MM.1S (cell line): ENCODE results near the gene FAM186B.

ENCODE experiments used
- DNase-seq: peaks from one replicate; pipeline ENCODE4 v3.0.0-alpha.2; 2015
- H2AFZ ChIP-seq: fragments of 300-600 bp; sonication (generic); 2 replicates; pipeline ENCODE4 v1.6.0; 2016; ENCODE audit warnings: antibody characterized with exemption, low read length
- H3F3A ChIP-seq: fragments of 300-600 bp; sonication (generic); 2 replicates; pipeline ENCODE4 v1.6.1; 2016; ENCODE audit warnings: mild to moderate bottlenecking, antibody characterized with exemption, low read length, moderate library complexity, mixed read lengths; ENCODE audit not compliant: insufficient read depth
- H3K27ac ChIP-seq: fragments of 300-600 bp; sonication (generic); 2 replicates; pipeline ENCODE4 v1.5.1; 2016; ENCODE audit warnings: mild to moderate bottlenecking, low read length
- H3K27me3 ChIP-seq: fragments of 300-600 bp; sonication (generic); replicated peaks from 2 replicates; pipeline ENCODE4 v1.6.0; 2016; ENCODE audit warnings: low read length; ENCODE audit not compliant: insufficient read depth
- H3K36me3 ChIP-seq: fragments of 300-600 bp; sonication (generic); replicated peaks from 2 replicates; pipeline ENCODE4 v1.6.1; 2016; ENCODE audit warnings: mild to moderate bottlenecking, low read length, mixed read lengths; ENCODE audit not compliant: insufficient read depth
- H3K4me1 ChIP-seq: fragments of 300-600 bp; sonication (generic); 2 replicates; pipeline ENCODE4 v1.6.1; 2016; ENCODE audit warnings: low read length, mixed read lengths
- H3K4me2 ChIP-seq: fragments of 300-600 bp; sonication (generic); 2 replicates; pipeline ENCODE4 v1.6.0; 2016; ENCODE audit warnings: low read depth, low read length
- H3K4me3 ChIP-seq: fragments of 300-600 bp; sonication (generic); 2 replicates; pipeline ENCODE4 v1.5.1; 2016; ENCODE audit warnings: low read length, mixed read lengths
- H3K79me2 ChIP-seq: fragments of 300-600 bp; sonication (generic); 2 replicates; pipeline ENCODE4 v1.6.1; 2016; ENCODE audit warnings: mixed run types, low read length, mixed read lengths
- H3K9ac ChIP-seq: fragments of 300-600 bp; sonication (generic); 2 replicates; pipeline ENCODE4 v1.6.1; 2016; ENCODE audit warnings: low read length, mixed read lengths
- H3K9me2 ChIP-seq: fragments of 300-600 bp; sonication (generic); replicated peaks from 2 replicates; pipeline ENCODE4 v1.6.1; 2016; ENCODE audit warnings: mild to moderate bottlenecking, low read length, mixed read lengths; ENCODE audit not compliant: insufficient read depth
- H3K9me3 ChIP-seq: fragments of 300-600 bp; sonication (generic); replicated peaks from 2 replicates; pipeline ENCODE4 v1.6.1; 2016; ENCODE audit warnings: mild to moderate bottlenecking, low read length, mixed read lengths; ENCODE audit not compliant: insufficient read depth
- H4K20me1 ChIP-seq: fragments of 300-600 bp; sonication (generic); 2 replicates; pipeline ENCODE4 v1.6.1; 2016; ENCODE audit warnings: mild to moderate bottlenecking, low read length, moderate library complexity, mixed read lengths; ENCODE audit not compliant: insufficient read depth
- CTCF ChIP-seq: fragments of 300-600 bp; sonication (generic); IDR thresholded peaks from 2 replicates; pipeline ENCODE4 v1.5.1; 2016; ENCODE audit warnings: antibody characterized with exemption, low read length, mixed read lengths
- EZH2 ChIP-seq: fragments of 300-600 bp; sonication (generic); optimal IDR thresholded peaks from 2 replicates; pipeline ENCODE3; 2017; ENCODE audit warnings: low read depth, mild to moderate bottlenecking, antibody characterized with exemption, low read length, mixed read lengths
- EZH2phosphoT487 ChIP-seq: fragments of 300-600 bp; sonication (generic); IDR thresholded peaks from 2 replicates; pipeline ENCODE4 v1.6.1; 2018; ENCODE audit warnings: antibody characterized with exemption, low read length

Gene FAM186B

GRCh38 chr12:49557917-49558215 is 47.6 kb downstream of the FAM186B start:
- Histone ChIP-seq H3F3A (no peaks in the 10 kb centered on the region), H4K20me1 (no peaks in the 10 kb centered on the region), H3K27ac (no peak overlapping the region), H3K4me3 (no peak overlapping the region), H3K4me2 (no peak overlapping the region), H3K36me3 (peaks cover 3% of the 10 kb centered on the region; the same call in 1 of the 2 replicates), H3K79me2 (no peaks in the 10 kb centered on the region), H3K4me1 (no peaks in the 10 kb centered on the region), H3K9me2 (no peaks in the 10 kb centered on the region), H3K9ac (no peak overlapping the region), H3K9me3 (no peaks in the 10 kb centered on the region), H3K27me3 (0 out of 2 replicates have a peak, but pooled peaks cover 4% of the 10 kb centered on the region), H2AFZ (no peak overlapping the region)
- no peak for DNase-seq
- no peak for TF ChIP-seq CTCF
- TF ChIP-seq EZH2phosphoT487, result no peak
- TF ChIP-seq EZH2, result no peak

- Histone ChIP-seq H3K4me2 (no peak overlapping the region), H3K79me2 (no peaks in the 10 kb centered on the region), H2AFZ (no peak overlapping the region), H4K20me1 (no peaks in the 10 kb centered on the region), H3K9ac (no peak overlapping the region), H3K27me3 (peaks cover 8% of the 10 kb centered on the region; the same call in 1 of the 2 replicates), H3K36me3 (peaks cover 3% of the 10 kb centered on the region; the same call in 1 of the 2 replicates), H3K4me1 (no peaks in the 10 kb centered on the region), H3K4me3 (no peak overlapping the region), H3K9me3 (no peaks in the 10 kb centered on the region), H3K27ac (no peak overlapping the region), H3F3A (no peaks in the 10 kb centered on the region), H3K9me2 (no peaks in the 10 kb centered on the region)
- DNase-seq, result no peak
- TF ChIP-seq EZH2 (no peak), CTCF (no peak), EZH2phosphoT487 (no peak)
Measured at GRCh38 chr12:49557187-49557916, 48.1 kb downstream of the FAM186B start.

GRCh38 chr12:49556391-49557186 is 48.9 kb downstream of the FAM186B start:
- H3K4me3 ChIP-seq, result no peak overlapping the region
- no peaks in the 10 kb centered on the region for H3K4me1 ChIP-seq
- H3K27ac ChIP-seq, result no peak overlapping the region
- no peaks in the 10 kb centered on the region for H4K20me1 ChIP-seq
- TF ChIP-seq EZH2 (no peak), EZH2phosphoT487 (no peak), CTCF (no peak)
- no peaks in the 10 kb centered on the region for H3F3A ChIP-seq
- no peaks in the 10 kb centered on the region for H3K9me2 ChIP-seq
- H3K79me2 ChIP-seq, result no peaks in the 10 kb centered on the region
- H3K27me3 ChIP-seq, result peaks cover 16% of the 10 kb centered on the region
- H2AFZ ChIP-seq, result no peak overlapping the region
- DNase-seq, result no peak
- H3K4me2 ChIP-seq, result no peak overlapping the region
- no peak overlapping the region for H3K9ac ChIP-seq
- H3K9me3 ChIP-seq, result no peaks in the 10 kb centered on the region
- no peaks in the 10 kb centered on the region for H3K36me3 ChIP-seq
